LNCAP (cell line): ENCODE measurements around the gene TMEM178B.

Experiments used
- CTCF ChIP-seq: fragments of 450-650 bp; IDR thresholded peaks from 2 replicates; pipeline ENCODE4 v1.5.1; 2017; ENCODE audit warnings: mild to moderate bottlenecking

Gene TMEM178B

GRCh38 chr7:141436139-141436538 lies 362.3 kb downstream of the TMEM178B start:
- no peak for TF ChIP-seq CTCF

DNA sequence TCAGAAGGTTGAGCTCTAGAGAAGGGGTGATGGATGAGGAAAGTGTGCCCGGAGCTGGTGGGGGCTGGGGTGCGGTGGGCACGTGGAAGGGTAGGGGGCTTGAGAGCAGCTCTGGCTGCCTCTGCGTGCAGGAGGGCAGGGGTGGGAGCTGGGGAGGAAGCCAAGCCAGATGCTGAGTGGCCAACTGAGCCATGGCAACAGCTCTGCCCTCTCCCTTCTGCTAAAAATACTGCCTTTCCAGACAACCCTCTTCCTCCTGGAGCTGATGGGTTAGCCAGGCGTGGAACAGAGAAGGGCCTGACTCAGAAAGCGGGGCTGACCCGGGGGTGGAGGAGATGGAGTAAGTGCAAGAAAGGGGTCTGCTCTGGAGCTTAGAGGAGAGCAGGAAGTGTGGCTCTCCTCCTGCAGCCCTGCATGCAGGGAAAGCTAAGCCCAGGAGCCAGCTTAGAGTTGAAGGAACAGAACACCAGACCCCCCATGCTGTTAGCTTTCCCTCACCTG lies 362.8 kb downstream of the TMEM178B start:
- TF ChIP-seq CTCF: no peak

GRCh38 chr7:141439164-141439563 lies 365.3 kb downstream of the TMEM178B start:
- no peak for TF ChIP-seq CTCF

DNA sequence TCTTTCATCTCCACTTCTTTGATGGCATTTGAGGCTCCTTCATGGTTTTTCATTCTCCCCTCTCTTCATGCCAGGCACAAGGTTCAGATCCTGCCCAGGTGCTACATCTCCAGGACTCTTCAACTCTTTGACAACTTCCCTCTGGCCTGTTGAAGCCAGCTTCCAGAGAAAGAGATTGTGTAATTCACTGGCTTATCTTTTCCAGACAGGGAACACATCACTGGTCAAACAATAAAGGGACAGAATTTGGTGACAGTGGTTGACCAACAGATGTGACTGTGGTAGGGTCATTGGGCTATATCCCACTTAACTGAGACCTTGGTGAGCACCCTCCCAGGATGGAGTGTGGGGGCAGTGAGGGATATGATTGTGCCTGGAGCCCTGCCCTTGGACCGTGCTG lies 365.9 kb downstream of the TMEM178B start:
- no peak for TF ChIP-seq CTCF

- no peak for TF ChIP-seq CTCF
Measured at GRCh38 chr7:141441837-141442627, 368.2 kb downstream of the TMEM178B start.

DNA sequence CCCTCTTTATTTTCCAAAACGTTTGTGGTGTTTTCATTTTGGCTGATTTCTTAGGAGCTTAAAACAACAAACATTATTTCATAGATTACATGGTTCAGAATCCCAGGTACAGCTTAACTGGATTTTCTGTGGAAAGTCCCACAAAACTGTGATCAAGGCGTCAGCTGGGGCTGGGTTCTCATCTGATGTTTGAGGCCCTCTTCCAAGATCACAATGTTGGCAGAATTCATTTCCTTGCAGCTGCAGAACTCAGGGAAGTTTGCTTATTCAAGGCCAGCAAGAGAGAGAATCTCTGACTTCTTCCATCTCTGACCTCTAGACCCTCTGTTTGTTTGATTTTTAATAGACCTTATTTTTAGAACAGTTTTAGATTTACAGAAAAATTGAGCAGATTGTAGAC lies 368.9 kb downstream of the TMEM178B start:
- no peak for TF ChIP-seq CTCF

DNA sequence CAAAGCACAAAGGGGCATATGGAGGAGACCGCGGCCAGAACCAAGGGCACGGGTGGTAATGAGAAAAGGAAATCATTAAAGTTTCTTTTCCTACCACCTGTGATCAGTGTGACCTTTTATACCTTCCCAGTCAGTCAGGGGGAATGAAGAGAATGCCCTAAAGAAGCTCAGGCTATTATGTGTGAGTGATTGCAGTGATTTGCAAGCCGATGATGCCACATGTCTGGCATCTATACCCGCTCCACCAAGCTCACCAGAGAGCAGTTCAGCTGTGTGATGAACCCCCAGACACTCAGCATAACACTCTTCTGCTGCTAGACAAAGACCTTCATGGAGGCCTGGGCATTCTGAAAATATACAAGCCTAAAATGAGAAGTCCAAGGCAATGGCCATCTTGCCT lies 371.1 kb downstream of the TMEM178B start:
- TF ChIP-seq CTCF: no peak

GRCh38 chr7:141451232-141451631 lies 377.4 kb downstream of the TMEM178B start:
- TF ChIP-seq CTCF: no peak
